Measurements from ENCODE around the gene EPHB2.
"Not testable (repeated sequence)": the region's sequence is repeated elsewhere in the genome, so short reads cannot be mapped to it uniquely, and the experiment has no call there.

The EPHB2 gene

DNA sequence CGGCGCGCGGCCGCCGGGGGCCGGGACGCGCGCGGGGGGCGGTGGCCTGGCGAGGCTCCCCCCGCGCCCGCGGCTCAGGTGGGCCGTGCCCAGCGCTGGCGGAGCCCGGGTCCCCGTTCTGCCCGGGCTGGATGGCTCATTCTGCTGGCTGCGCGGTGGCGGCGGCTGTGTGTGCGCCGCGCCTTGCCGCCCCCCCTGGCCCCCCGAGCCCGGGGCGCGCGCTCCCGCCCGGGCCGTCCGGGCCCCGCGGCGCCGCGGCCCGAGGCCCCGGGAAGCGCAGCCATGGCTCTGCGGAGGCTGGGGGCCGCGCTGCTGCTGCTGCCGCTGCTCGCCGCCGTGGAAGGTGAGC is at the start of gene EPHB2:
TSS of gene EPHB2 (plus strand) at position 139 of the 349 bp plus-strand sequence. CDS start at position 283, 144 bp downstream.
- no peak for DNase-seq (ENCODE audit: low spot score)

DNA sequence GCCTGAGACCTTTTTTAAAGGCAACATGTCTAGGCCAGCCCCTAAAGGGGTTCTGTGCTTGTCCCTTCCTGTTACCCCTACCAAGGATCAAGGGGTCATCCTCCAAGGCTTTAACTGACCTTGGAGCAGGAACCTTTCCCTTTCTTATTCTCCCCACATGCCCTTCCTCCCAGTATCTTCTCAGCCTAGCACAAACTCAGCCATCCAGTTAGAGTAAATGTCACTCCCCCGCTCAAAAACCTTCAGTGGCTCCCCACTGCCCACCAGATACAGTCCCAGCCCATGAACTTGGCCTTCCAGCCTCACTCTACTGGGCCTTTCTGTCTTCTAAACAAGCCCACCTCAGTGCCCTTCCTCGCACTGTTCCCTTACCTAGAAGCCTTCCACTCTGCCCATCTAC is 48.8 kb upstream of the EPHB2 start:
- DNase-seq (ENCODE audit: low spot score): no peak

DNA sequence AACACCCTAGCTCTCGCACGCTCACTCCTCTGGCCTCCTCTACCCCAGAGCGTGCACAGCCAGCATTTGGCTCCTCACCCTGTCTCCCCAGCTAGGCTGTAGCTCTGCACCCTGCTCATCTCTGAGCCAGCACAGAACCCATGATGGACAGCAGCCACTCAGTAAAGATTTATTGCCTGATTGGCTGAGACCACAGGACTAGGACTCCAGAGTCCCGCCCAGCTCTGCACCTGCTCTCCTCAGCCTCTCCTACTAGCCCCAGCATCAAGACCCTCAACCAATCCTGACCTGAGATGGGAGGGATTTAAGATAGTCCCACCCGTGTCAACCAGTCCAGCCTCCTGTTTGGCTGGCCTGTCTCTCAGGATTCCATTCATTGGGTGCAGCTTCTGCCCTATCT is 48.3 kb upstream of the EPHB2 start:
- no peak for DNase-seq (ENCODE audit: low spot score)

DNA sequence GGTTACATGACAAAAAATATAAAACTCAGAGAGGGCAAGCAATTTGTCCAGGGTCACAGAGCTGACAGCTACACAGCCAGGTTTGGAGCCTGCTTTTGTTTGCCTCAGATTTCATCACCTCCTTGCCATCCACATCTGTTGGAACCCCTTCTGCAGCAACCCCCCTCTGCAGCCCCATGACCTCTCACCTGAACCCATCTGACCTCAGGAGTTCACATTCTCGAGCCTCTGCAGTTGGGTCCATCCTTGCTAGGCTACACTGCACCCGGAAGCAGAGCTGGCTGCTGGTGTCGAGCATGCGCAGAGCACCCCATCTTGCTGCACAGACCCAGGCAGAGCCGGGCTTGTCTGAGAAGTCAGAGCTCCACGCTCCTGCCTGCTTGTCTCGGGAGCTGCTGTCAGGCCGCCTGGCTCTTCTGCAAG is 47.6 kb upstream of the EPHB2 start:
- no peak for DNase-seq (ENCODE audit: low spot score)

DNA sequence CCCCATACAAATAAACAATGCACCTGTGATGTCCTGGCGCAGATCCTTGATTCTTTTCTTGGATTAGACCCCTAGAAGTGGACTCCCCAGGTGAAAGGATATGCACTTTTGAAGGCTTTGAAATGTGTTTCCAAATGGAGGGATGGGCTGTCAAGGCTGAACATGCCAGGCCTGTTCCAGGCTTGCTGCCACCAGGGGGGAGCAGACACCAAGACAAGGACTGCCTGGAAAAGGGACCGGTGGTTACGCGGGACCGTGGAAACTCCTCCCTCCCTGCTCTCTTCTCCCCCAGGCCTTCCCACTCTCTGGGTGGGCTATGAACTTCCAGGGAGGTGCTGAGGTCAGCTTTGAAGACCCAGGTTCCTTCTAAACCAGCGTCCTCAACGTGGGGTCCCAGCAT is 44.9 kb upstream of the EPHB2 start:
- peak; percentile 33 for DNase-seq (ENCODE audit: low spot score)

DNA sequence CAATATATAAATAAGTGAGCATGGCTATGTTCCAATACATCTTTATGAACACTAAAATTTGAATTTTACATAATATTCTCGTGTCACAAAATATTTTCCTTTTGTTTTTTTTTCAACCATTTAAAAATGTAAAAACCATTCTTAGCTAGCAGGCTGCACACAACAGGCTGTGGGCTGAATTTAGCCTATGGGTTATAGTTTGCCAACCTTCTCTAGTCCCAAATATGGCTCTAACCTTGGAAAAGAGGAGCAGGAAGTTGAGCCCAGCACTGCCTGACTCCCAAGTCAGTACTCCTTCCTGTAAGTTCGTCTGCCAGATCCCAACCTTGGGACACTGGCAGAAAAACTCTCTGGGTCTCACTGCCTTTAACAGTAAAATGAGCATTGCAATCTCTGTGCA is 44.2 kb upstream of the EPHB2 start:
- DNase-seq (ENCODE audit: low spot score): no peak

DNA sequence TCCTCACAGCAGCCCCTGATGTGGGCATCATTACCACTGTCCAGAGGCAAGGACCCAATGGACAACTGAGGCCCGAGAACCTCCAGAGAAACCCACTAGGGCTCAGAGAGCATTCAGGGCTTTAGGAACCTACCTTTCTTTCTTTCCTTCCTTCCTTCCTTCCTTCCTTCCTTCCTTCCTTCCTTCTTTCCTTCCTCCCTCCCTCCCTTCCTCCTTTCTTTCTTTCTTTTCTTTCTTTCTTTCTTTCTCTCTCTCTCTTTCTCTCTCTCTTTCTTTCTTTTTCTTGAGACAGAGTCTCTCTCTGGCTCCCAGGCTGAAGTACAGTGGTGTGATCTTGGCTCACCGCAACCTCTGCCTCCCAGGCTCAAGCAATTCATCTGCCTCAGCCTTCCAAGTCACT is 41.8 kb upstream of the EPHB2 start:
- DNase-seq (ENCODE audit: low spot score): not testable (repeated sequence)

DNA sequence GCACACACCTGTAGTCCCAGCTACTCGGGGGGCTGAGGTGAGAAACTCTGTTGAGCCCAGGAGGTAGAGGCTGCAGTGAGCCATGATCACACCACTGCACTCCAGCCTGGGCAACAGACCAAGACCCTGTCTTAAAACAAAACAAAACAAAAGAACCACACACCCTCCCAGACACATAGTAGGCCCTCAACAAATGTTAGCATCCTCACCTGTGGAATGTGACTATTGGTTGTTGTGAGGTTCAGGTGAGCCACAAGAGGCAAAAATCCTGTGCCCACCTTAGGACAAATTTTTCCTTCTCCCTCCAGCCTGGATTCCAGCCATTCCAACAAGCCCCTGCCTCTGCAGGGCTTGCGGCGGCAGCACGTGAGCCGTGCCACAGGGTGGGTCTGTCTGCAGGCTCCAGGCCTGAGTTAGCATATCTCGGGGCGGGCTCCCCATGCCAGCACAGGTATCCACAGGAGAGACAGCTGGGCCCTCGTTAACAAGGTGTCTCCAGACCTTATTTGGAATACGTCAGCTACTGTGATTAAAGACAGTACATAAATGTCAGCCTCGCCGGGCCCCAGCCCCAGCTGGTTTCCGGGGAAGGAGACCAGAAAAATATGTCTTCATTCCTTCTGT is 40.2 kb upstream of the EPHB2 start:
- DNase-seq (ENCODE audit: low spot score): no peak

DNA sequence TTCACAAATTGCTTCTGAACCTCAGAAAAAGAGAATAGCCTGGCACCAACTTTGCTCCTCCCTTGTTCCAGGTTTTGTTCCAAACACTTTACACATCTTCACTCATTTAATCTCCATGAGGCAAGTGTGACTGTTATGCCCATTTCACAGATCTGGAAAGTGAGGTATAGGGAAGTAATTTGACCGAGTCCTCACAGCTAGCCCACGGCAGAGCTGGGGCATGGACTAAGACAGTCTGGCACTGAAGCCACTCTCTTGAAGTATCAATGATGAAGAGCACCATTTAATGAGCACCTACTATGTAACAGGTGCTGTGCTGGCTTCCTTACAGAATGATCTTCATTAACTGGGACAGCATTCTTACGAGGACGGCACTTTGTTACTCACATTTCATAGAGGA is 38.6 kb upstream of the EPHB2 start:
- no peak for DNase-seq (ENCODE audit: low spot score)

DNA sequence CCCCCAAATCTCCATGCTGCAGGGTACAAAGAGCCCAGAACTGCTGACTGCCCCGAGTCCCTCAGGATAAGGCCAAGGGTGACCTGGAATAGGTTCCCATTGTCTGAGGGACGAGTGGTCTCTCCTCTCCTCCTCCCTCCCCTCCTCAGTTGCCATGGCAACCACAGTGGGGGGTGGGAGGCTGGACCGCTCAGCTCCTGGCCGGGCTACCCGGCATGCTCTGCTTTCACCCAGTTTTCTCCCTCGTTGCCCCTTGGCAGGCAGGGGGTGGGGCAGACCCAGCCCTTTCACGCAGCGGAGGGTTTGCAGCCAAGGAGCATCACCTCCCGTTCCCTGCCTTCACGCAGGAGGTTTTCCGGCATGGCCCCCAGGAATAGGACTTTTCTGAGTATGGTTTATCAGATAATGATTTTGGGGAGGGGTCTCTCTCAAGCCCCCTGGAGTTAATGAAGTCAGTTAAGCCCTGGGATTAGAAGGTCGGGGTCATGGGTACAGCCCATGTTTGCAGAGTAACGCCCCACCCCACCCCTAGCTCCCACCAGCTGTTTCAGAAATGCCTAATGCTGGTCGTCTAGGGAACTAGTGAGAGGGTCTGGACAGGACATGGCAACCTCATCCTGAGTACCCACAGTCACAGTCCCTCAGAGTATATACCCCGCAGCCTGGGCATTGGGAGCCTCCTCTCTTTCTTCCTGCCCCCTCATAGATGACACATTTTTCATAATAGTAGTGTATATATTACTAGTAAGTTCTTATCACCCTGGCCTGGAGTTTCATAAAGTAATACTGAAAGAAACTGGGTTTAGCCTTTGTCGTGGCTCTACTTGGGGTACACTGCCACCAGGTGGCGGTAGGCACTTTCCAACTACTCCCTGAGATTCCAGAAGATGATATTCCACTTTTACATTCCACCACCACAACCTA is 36.9 kb upstream of the EPHB2 start:
- peak; percentile 69 for DNase-seq (ENCODE audit: low spot score)

DNA sequence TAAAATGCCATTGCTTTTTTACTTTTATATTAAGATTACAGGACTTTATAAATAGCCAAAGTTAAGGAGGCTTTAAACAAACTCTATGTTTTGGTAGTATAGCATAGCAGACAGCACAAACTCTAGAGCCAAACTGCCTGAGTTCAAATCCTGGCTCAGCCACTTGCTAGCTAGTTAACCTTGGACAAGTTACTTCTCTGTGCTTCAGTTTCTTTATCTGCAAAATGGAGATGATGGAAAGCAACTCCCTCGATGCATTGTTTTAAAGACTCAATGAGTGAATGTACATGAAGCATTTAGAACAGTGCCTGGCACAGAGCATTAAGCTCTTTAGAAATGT is 36.3 kb upstream of the EPHB2 start:
- no peak for DNase-seq (ENCODE audit: low spot score)

DNA sequence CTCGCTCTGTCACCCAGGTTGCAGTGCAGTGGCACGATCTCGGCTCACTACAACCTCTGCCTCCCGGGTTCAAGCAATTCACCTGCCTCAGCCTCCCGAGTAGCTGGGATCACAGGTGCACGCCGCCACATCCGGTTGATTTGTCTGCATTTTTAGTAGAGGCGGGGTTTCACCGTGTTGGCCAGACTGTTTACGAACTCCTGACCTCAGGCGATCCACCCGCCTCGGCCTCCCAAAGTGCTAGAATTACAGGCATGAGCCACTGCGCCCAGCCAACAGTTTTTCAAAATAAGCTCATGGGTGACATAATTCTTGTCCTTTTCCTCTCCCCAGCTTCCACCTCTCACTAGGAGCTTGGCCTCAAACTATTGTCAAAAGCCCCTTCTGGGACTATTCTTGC is 34.5 kb upstream of the EPHB2 start:
- DNase-seq (ENCODE audit: low spot score): not testable (repeated sequence)

DNA sequence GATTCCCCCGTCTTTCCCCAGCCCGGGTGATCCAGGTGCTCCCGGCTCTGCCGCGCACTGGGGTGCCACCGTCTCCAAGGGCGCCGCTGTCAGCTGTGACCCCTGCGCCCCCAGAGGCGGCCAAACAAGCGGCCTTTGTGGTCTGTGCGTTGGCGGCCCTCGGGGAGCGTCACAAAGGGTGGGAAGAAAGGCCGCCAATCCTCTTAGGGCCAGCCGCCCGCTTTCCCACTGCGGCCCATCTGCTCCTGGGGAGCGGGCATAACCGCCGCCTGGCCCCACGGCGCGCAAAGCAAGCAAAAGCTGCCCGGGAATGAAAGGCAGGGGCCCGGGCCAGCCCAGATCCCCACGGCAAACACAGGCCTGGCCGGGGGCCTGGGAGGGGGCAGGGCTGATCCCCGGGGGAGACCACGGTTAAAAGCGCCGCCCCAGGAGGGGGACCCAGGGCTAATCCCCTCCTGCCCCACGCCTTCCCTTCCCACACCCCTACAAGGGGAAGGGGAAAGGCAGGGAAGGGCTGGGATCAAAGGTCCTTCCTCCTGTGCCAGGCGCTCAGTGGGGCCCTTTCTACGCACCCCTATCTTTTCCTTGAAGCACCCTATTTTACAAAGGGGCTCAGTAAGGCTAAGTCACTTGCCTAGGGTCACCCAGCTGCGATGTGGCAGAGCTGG is 33.6 kb upstream of the EPHB2 start:
- no peak for DNase-seq (ENCODE audit: low spot score)

DNA sequence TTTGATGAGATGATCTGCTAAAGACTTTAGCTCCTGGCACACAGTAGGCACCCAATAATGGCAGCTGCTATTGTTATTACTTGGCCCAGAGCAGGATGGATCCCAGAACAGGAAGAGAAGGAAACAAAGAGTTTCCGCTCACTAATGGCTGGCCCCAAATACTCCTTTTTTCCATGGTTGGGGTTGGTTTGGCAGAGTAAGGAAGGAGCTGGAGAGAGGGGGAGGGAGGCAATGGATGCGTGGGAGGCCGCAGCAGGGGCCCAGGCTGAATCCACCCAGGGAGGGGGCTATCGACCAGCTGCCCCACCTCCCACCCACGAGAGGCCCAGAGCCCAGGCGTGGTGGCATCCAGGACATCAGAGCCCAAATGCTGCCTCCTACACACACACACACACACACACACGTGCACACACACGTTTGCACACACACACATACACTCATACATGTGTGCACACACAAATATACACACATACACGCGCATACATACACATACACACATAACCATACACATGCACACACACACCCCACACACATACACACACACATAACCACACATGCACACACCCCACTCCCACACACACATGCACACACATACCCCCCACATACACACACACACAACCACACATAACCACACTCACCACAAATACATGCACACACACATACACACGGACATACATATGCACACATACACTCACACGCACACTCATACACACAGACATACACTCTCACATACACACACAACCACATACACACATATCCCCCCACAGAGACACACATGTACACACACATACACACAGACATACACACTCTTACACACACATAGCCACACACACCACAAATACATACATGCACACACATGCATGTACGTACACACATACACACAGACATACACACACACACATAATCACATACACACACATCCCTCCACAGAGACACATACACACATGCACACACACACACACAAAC is 32.4 kb upstream of the EPHB2 start:
- no peak for DNase-seq (ENCODE audit: low spot score)

DNA sequence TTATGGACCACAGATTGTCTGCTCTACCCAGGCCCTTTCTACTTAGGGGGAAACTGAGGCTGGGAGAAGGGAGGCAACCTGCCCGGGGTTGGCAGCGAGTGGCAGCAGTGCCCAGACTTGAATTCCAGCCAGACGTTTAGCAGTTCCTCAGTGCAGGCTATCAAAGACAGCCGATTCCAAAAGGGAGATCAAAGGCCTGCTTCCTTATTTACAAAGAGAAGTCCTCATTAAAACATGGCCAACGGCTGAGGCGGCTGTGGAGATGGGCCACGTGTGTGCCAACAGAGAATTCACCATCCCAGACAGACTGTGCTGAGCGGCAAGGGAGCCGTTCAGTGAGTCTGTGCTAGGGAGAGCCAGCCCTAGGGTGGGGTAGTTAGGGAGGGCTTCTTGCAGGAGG is 29.9 kb upstream of the EPHB2 start:
- DNase-seq (ENCODE audit: low spot score): no peak

DNA sequence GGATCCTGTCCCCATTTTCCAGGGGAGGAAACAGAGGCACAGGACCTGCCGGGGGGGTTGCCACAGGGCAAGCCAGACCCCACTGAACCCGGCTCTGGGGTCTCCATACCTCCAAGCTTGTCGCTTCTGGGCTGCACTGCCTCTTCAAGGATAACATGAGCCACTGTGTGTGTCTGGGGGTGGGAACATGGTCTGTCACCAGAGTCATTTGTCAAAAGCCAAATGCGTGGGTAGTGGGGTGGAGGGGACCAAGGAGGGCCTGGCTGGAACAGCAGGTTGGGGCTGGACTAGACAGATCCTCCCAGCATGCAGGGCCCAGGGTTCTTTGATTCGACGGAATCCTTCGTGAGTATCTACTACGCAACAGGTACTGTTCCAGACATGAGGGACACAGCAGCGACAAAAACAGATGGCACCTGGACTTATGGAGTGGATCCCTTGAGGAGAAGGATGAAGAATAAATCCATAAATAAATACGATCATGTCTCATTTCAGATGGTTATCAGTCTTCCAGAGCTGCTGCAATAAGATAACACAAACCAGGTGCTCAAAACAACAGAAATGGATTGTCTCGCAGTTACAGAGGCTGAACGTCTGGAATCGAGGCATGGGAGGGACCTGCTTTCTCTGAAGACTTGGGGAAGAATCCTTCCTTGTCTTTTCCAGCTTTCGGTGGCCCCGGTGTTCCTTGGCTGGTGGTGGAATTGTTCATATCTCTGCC is 28.9 kb upstream of the EPHB2 start:
- DNase-seq (ENCODE audit: low spot score): no peak

DNA sequence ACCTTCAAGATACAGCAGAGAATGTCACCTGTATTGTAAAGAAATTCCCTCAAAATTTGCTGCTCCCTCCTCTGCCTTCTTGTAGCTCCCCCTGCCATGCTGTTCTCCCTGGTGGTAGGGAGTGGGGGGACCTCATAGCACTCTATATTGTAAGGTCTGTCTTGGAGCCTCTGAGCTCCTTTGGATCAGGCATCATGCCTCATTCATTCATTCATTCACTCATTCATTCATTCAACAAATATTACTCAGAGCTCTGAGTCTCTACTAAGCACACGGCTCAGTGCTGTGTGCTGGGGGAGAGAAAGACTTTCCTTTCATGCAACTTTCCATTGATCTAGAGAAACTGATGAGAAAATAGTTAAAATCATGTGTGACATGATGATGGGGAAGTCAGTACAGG is 27.1 kb upstream of the EPHB2 start:
- no peak for DNase-seq (ENCODE audit: low spot score)

DNA sequence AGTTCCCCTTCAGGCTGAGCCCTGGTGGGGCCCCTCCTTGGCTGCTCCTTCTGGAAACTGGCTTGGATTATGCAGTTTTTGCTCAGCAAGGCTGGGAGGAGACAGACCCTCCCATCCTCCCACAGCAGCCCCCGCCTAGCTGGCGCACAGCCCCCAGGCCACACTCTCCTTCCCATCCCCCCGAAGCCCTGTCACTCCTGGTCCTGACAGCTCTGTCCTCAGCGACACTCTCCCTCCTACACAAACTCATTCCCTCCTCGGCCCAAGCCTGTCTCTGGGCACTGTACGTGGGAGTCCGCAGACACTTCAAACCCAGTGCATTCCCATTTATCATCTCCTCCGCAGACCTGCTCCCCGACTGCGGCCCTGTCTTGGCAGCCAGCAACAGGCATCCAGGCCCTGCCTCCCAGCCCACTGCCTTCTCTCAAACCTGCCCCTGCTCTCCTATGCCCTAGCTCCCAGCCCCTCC is 25.0 kb upstream of the EPHB2 start:
- DNase-seq (ENCODE audit: low spot score): no peak

DNA sequence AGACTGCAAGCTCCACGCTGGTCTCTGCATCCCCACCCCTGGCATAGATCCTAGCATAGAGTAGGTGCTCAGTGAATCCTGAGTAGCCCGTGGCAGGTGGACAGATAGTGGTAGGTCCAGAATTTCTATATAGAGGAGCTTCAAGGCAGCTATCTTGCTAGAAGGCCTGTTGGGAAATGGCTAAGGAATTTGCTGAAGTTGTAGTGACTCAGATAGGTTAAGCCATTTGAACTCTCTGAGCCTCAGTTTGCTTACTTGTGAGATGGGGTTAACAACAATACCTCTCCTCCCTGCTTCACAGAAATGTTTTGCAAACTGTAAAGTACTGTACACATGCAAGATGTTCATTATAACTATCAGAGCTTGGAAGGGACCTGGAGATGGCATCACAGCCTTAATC is 23.4 kb upstream of the EPHB2 start:
- no peak for DNase-seq (ENCODE audit: low spot score)

DNA sequence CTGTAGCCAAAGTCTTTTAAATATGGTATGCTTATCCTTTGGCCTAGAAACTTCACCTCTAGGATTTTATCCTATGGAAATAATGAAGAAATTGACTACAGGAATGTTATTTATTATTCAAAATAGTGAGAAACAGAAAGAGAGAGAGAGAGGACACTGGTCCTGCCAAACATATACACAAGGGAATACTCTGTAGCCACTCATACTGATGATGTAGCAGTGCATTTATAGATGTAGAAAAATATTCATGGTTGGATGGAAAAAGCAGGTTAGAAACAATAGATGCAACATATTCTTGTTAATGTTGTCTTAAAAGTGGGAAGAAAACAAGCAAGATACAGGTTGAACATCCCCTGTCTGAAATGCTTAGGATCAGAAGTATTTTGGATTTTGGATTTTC is 22.2 kb upstream of the EPHB2 start:
- DNase-seq (ENCODE audit: low spot score): no peak

DNA sequence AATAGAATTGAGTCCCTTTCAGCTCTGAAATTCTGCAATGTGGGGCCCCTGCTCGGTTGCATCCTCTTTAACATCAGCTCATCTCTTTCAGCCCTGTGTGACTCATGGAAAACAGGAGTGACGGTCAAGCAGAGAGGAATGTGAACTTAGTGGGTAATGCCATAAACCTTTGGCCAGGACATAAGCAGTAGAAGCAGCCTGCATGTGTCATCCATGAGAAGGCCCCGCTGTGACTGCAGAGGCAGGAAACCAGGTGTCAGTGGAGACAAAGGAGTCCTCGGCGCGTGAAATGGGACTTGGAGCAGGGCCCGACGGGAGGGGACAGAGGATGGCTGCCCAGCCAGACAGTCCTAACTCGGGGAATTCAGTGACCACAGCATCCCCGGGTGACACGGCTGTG is 21.1 kb upstream of the EPHB2 start:
- DNase-seq (ENCODE audit: low spot score): peak; percentile 77
